COLO668 (cell line): ENCODE measurements around the gene MAPK8.

Experiments used
- DNase-seq: peaks from one replicate; lab custom pipeline; 2025; ENCODE audit not compliant: unreplicated experiment; lab: John Stamatoyannopoulos, UW

MAPK8 gene

GRCh38 chr10:48472501-48473069 is 166.1 kb downstream of the MAPK8 start:
- DNase-seq: no peak

- DNase-seq: no peak
Measured at GRCh38 chr10:48473704-48474103, 167.2 kb downstream of the MAPK8 start.

- DNase-seq: no peak
Measured at GRCh38 chr10:48474765-48475365, 168.4 kb downstream of the MAPK8 start.

GRCh38 chr10:48475943-48476278 is 169.4 kb downstream of the MAPK8 start:
- no peak for DNase-seq

- DNase-seq: no peak
Measured at GRCh38 chr10:48476279-48476982, 170.0 kb downstream of the MAPK8 start.

- DNase-seq: no peak
Measured at GRCh38 chr10:48477141-48477540, 170.7 kb downstream of the MAPK8 start.

- DNase-seq: no peak
Measured at GRCh38 chr10:48477616-48478015, 171.1 kb downstream of the MAPK8 start.

GRCh38 chr10:48478469-48478868 is 172.0 kb downstream of the MAPK8 start:
- no peak for DNase-seq

- no peak for DNase-seq
Measured at GRCh38 chr10:48478980-48479811, 172.7 kb downstream of the MAPK8 start.

GRCh38 chr10:48480397-48481374 is 174.2 kb downstream of the MAPK8 start:
- no peak for DNase-seq

- DNase-seq: no peak
Measured at GRCh38 chr10:48481385-48481784, 174.9 kb downstream of the MAPK8 start.

GRCh38 chr10:48482207-48482606 is 175.7 kb downstream of the MAPK8 start:
- DNase-seq: no peak

GRCh38 chr10:48484911-48485310 is 178.4 kb downstream of the MAPK8 start:
- no peak for DNase-seq

GRCh38 chr10:48485711-48486110 is 179.2 kb downstream of the MAPK8 start:
- no peak for DNase-seq

- no peak for DNase-seq
Measured at GRCh38 chr10:48487244-48487643, 180.8 kb downstream of the MAPK8 start.
